ENCODE measurements around the gene CLK2. TPM values are rescaled to one million over a fixed set of nuclear protein-coding genes. Genes with fewer than 3 reads are reported as not detected.

The CLK2 gene
- total and polyA plus RNA-seq, 4 donors: 9.3 to 88.6 (median 51.3) TPM

- DNase-seq: peak; percentile 71 to 90
- Histone ChIP-seq H3K27ac (ENCODE audit: low read depth in 1 of 2, low read length in 2 of 2) (no peak overlapping the region), H3K4me1 (ENCODE audit: control insufficient read depth in 1 of 2, insufficient read depth in 2 of 2, low read length in 2 of 2) (no peaks in the 10 kb centered on the region), H3K4me3 (ENCODE audit: low read length in 2 of 2) (peak overlapping the region in 1 of 2 donors; percentile 44), H3K27me3 (ENCODE audit: control insufficient read depth in 1 of 2, insufficient read depth in 2 of 2, low read length in 1 of 2) (no peaks in the 10 kb centered on the region), H3K9me3 (ENCODE audit: control insufficient read depth, low read length) (no peaks in the 10 kb centered on the region), H3K36me3 (ENCODE audit: control insufficient read depth in 1 of 2, insufficient read depth in 2 of 2, low read length in 1 of 2) (no peaks in the 10 kb centered on the region)
- 1% methylated on average over 27 to 29 of the region's 29 CpGs for WGBS, 2 donors
- peak; percentile 27 for ATAC-seq (ENCODE audit: low FRiP score)
- intact Hi-C loops (cut with DNase I): loop anchor here (1.0 to 2.0 kb wide), 2 partner anchors 45 kb away; no protein-coding TSS in a partner anchor
These were observed 4.8 kb upstream of the CLK2 start for GRCh38 chr1:155277902-155278688.

- H3K4me1 ChIP-seq (ENCODE audit: control insufficient read depth in 1 of 2, insufficient read depth in 2 of 2, low read length in 2 of 2): peaks cover 0 to 3% of the 10 kb centered on the region in 2 donors
- intact Hi-C loops (cut with DNase I): loop anchor here in 1 of 2 donors (1.0 kb wide), 1 partner anchor 46 kb away; no protein-coding TSS in a partner anchor
- peak; percentile 92 for ATAC-seq (ENCODE audit: low FRiP score)
These were observed 4.0 kb upstream of the CLK2 start, which contains the start of gene HCN3 for GRCh38 chr1:155277070-155277901. Gene HCN3 (plus strand): TSS chr1:155277463. CDS start chr1:155277591, 128 bp downstream.

GRCh38 chr1:155272466-155273342 lies 600 bp downstream of the CLK2 start:
- WGBS, 2 donors: 3 to 6% methylated on average over 31 to 44 of the region's 44 CpGs
- no peaks in the 10 kb centered on the region for H3K9me3 ChIP-seq (ENCODE audit: control insufficient read depth, low read length)
- ATAC-seq (ENCODE audit: low FRiP score) (peak; percentile 69), DNase-seq (no peak)
- H3K27ac ChIP-seq (ENCODE audit: low read depth in 1 of 2, low read length in 2 of 2): peak overlapping the region; percentile 49 to 52
- H3K27me3 ChIP-seq (ENCODE audit: control insufficient read depth in 1 of 2, insufficient read depth in 2 of 2, low read length in 1 of 2): no peaks in the 10 kb centered on the region
- H3K36me3 ChIP-seq (ENCODE audit: control insufficient read depth in 1 of 2, insufficient read depth in 2 of 2, low read length in 1 of 2): peaks cover under 1 to 12% of the 10 kb centered on the region in 2 donors
- peaks cover 0 to 3% of the 10 kb centered on the region in 2 donors for H3K4me1 ChIP-seq (ENCODE audit: control insufficient read depth in 1 of 2, insufficient read depth in 2 of 2, low read length in 2 of 2)
- intact Hi-C loops (cut with DNase I): loop anchor here in 1 of 2 donors (5.0 kb wide), 1 partner anchor 35 kb away; the partner anchor contains the start of gene FDPS
- H3K4me3 ChIP-seq (ENCODE audit: low read length in 2 of 2): peak overlapping the region; percentile 65 to 74

More at GRCh38 chr1:155277070-155277901, 4.0 kb upstream of the CLK2 start, which contains the start of gene HCN3:
- peak within 1 kb of the TSS; percentile 36 to 44 for H3K4me3 ChIP-seq (ENCODE audit: low read length in 2 of 2)
- 1% methylated on average over 68 of the region's 68 CpGs for WGBS, 2 donors
- no peaks in the 10 kb centered on the region for H3K27me3 ChIP-seq (ENCODE audit: control insufficient read depth in 1 of 2, insufficient read depth in 2 of 2, low read length in 1 of 2)
- peak within 1 kb of the TSS in 1 of 2 donors; percentile 2 for H3K27ac ChIP-seq (ENCODE audit: low read depth in 1 of 2, low read length in 2 of 2)
- no peaks in the 10 kb centered on the region for H3K9me3 ChIP-seq (ENCODE audit: control insufficient read depth, low read length)
- no peaks in the 10 kb centered on the region for H3K36me3 ChIP-seq (ENCODE audit: control insufficient read depth in 1 of 2, insufficient read depth in 2 of 2, low read length in 1 of 2)
- peak; percentile 98 to 99 for DNase-seq

GRCh38 chr1:155269381-155269780 lies 3.9 kb downstream of the CLK2 start:
- intact Hi-C loops (cut with DNase I): no loop called here
- DNase-seq (no peak), ATAC-seq (ENCODE audit: low FRiP score) (no peak)
- peaks cover 0 to 3% of the 10 kb centered on the region in 2 donors for H3K4me1 ChIP-seq (ENCODE audit: control insufficient read depth in 1 of 2, insufficient read depth in 2 of 2, low read length in 2 of 2)
- WGBS, 2 donors: 91 to 96% methylated on average over 21 of the region's 21 CpGs
- H3K9me3 ChIP-seq (ENCODE audit: control insufficient read depth, low read length): no peaks in the 10 kb centered on the region
- H3K36me3 ChIP-seq (ENCODE audit: control insufficient read depth in 1 of 2, insufficient read depth in 2 of 2, low read length in 1 of 2): peaks cover 2 to 18% of the 10 kb centered on the region in 2 donors
- H3K27ac ChIP-seq (ENCODE audit: low read depth in 1 of 2, low read length in 2 of 2): no peak overlapping the region
- no peaks in the 10 kb centered on the region for H3K27me3 ChIP-seq (ENCODE audit: control insufficient read depth in 1 of 2, insufficient read depth in 2 of 2, low read length in 1 of 2)
- no peak overlapping the region for H3K4me3 ChIP-seq (ENCODE audit: low read length in 2 of 2)

GRCh38 chr1:155268630-155269029 lies 4.7 kb downstream of the CLK2 start:
- Histone ChIP-seq H3K4me1 (ENCODE audit: control insufficient read depth in 1 of 2, insufficient read depth in 2 of 2, low read length in 2 of 2) (peaks cover 0 to 3% of the 10 kb centered on the region in 2 donors), H3K36me3 (ENCODE audit: control insufficient read depth in 1 of 2, insufficient read depth in 2 of 2, low read length in 1 of 2) (peaks cover 2 to 20% of the 10 kb centered on the region in 2 donors), H3K4me3 (ENCODE audit: low read length in 2 of 2) (no peak overlapping the region), H3K9me3 (ENCODE audit: control insufficient read depth, low read length) (no peaks in the 10 kb centered on the region), H3K27ac (ENCODE audit: low read depth in 1 of 2, low read length in 2 of 2) (no peak overlapping the region), H3K27me3 (ENCODE audit: control insufficient read depth in 1 of 2, insufficient read depth in 2 of 2, low read length in 1 of 2) (no peaks in the 10 kb centered on the region)
- ATAC-seq (ENCODE audit: low FRiP score): no peak
- intact Hi-C loops (cut with DNase I): no loop called here
- WGBS, 2 donors: 87% methylated on average over 21 of the region's 21 CpGs
- DNase-seq: peak in 1 of 2 donors; percentile 75

GRCh38 chr1:155267373-155267772 lies 5.9 kb downstream of the CLK2 start:
- intact Hi-C loops (cut with DNase I): no loop called here
- H3K27me3 ChIP-seq (ENCODE audit: control insufficient read depth in 1 of 2, insufficient read depth in 2 of 2, low read length in 1 of 2): no peaks in the 10 kb centered on the region
- no peak overlapping the region for H3K4me3 ChIP-seq (ENCODE audit: low read length in 2 of 2)
- 46 to 51% methylated on average over 2 of the region's 2 CpGs for WGBS, 2 donors
- H3K27ac ChIP-seq (ENCODE audit: low read depth in 1 of 2, low read length in 2 of 2): no peak overlapping the region
- peaks cover 2 to 20% of the 10 kb centered on the region in 2 donors for H3K36me3 ChIP-seq (ENCODE audit: control insufficient read depth in 1 of 2, insufficient read depth in 2 of 2, low read length in 1 of 2)
- H3K9me3 ChIP-seq (ENCODE audit: control insufficient read depth, low read length): no peaks in the 10 kb centered on the region
- ATAC-seq (ENCODE audit: low FRiP score) (no peak), DNase-seq (no peak)
- peaks cover 0 to under 1% of the 10 kb centered on the region in 2 donors for H3K4me1 ChIP-seq (ENCODE audit: control insufficient read depth in 1 of 2, insufficient read depth in 2 of 2, low read length in 2 of 2)

- intact Hi-C loops (cut with DNase I): no loop called here
- 78 to 81% methylated on average over 6 of the region's 6 CpGs for WGBS, 2 donors
These were observed 6.8 kb downstream of the CLK2 start for GRCh38 chr1:155266553-155266952.

GRCh38 chr1:155263067-155263466 lies 10.2 kb downstream of the CLK2 start:
- Histone ChIP-seq H3K9me3 (ENCODE audit: control insufficient read depth, low read length) (no peaks in the 10 kb centered on the region), H3K27me3 (ENCODE audit: control insufficient read depth in 1 of 2, insufficient read depth in 2 of 2, low read length in 1 of 2) (no peaks in the 10 kb centered on the region), H3K36me3 (ENCODE audit: control insufficient read depth in 1 of 2, insufficient read depth in 2 of 2, low read length in 1 of 2) (peaks cover 2 to 10% of the 10 kb centered on the region in 2 donors), H3K27ac (ENCODE audit: low read depth in 1 of 2, low read length in 2 of 2) (no peak overlapping the region), H3K4me1 (ENCODE audit: control insufficient read depth in 1 of 2, insufficient read depth in 2 of 2, low read length in 2 of 2) (no peaks in the 10 kb centered on the region), H3K4me3 (ENCODE audit: low read length in 2 of 2) (no peak overlapping the region)
- ATAC-seq (ENCODE audit: low FRiP score) (no peak), DNase-seq (no peak)
- 87 to 88% methylated on average over 11 of the region's 11 CpGs for WGBS, 2 donors
- intact Hi-C loops (cut with DNase I): loop anchor here in 1 of 2 donors (5.0 kb wide), 1 partner anchor 59 kb away; the partner anchor contains the start of gene RUSC1

More at GRCh38 chr1:155266553-155266952, 6.8 kb downstream of the CLK2 start:
- H3K9me3 ChIP-seq (ENCODE audit: control insufficient read depth, low read length): no peaks in the 10 kb centered on the region
- H3K4me1 ChIP-seq (ENCODE audit: control insufficient read depth in 1 of 2, insufficient read depth in 2 of 2, low read length in 2 of 2): no peaks in the 10 kb centered on the region
- no peak overlapping the region for H3K27ac ChIP-seq (ENCODE audit: low read depth in 1 of 2, low read length in 2 of 2)
- H3K4me3 ChIP-seq (ENCODE audit: low read length in 2 of 2): no peak overlapping the region
- peaks cover 2 to 20% of the 10 kb centered on the region in 2 donors for H3K36me3 ChIP-seq (ENCODE audit: control insufficient read depth in 1 of 2, insufficient read depth in 2 of 2, low read length in 1 of 2)
- no peak for DNase-seq
- no peak for ATAC-seq (ENCODE audit: low FRiP score)
- no peaks in the 10 kb centered on the region for H3K27me3 ChIP-seq (ENCODE audit: control insufficient read depth in 1 of 2, insufficient read depth in 2 of 2, low read length in 1 of 2)

All from aorta (tissue), 5 donors.